Stimulated activated CD8-positive, alpha-beta memory T cell treated with anti-CD3 and anti-CD28 coated beads, Interleukin-2, amount 100 ng/mL, for 1 hour (primary cell): ENCODE data around the gene ZNF140.
A peak's percentile ranks its signal among the peaks of the same experiment; 100 is the strongest.

Source experiments
- DNase-seq, 2 donors: peaks; one replicate each; pipeline ENCODE4 v3.0.0-alpha.2; 2020; ENCODE audit warnings: low read depth in 2 of 2

The ZNF140 gene

GRCh38 chr12:133130038-133130807 lies 49.5 kb downstream of the ZNF140 start, which contains the start of the genes ZNF10 and ZNF891:
Gene ZNF10, plus strand, starts transcription at chr12:133130627. Its CDS starts 13,866 bp downstream, at chr12:133144493.
Gene ZNF891, minus strand, starts transcription at chr12:133130274. Its CDS starts 8,356 bp downstream, at chr12:133121918.
- peak; percentile 93 to 94 for DNase-seq

GRCh38 chr12:133130808-133131128 lies 50.0 kb downstream of the ZNF140 start:
- DNase-seq = no peak

GRCh38 chr12:133135747-133136146 lies 55.0 kb downstream of the ZNF140 start:
- no peak for DNase-seq

- no peak for DNase-seq
Observed at GRCh38 chr12:133145981-133146380, 65.3 kb downstream of the ZNF140 start.

DNA sequence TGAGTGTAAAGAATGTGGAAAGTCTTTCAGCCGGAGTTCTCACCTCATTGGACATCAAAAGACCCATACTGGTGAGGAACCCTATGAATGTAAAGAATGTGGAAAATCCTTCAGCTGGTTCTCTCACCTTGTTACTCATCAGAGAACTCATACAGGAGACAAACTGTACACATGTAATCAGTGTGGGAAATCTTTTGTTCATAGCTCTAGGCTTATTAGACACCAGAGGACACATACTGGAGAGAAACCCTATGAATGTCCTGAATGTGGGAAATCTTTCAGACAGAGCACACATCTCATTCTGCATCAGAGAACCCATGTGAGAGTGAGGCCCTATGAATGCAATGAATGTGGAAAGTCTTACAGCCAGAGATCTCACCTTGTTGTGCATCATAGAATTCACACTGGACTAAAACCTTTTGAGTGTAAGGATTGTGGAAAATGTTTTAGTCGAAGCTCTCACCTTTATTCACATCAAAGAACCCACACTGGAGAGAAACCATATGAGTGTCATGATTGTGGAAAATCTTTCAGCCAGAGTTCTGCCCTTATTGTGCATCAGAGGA lies 75.5 kb downstream of the ZNF140 start:
- no peak for DNase-seq
